HCT116 (cell line): Measurements from ENCODE around the gene ALDH16A1.

Source experiments
- EZH2 ChIP-seq: fragments of 200-600 bp; sonication (generic); IDR thresholded peaks from 2 replicates; pipeline ENCODE4 v1.6.1; 2017; ENCODE audit warnings: antibody characterized with exemption, mixed run types
- FOSL1 ChIP-seq: IDR thresholded peaks from 2 replicates; pipeline ENCODE4 v1.6.1; 2012; ENCODE audit warnings: low read depth
- JUND ChIP-seq: IDR thresholded peaks from 2 replicates; pipeline ENCODE4 v1.6.1; 2012
- POLR2A ChIP-seq: IDR thresholded peaks from 2 replicates; pipeline ENCODE4 v1.7.0; 2011; ENCODE audit warnings: borderline replicate concordance; ENCODE audit not compliant: insufficient read depth, insufficient read length; ENCODE audit errors: extremely low read depth
- POLR2AphosphoS5 ChIP-seq: IDR thresholded peaks from 2 replicates; pipeline ENCODE4 v1.6.1; 2011; ENCODE audit warnings: mild to moderate bottlenecking, low read depth, low read length, moderate library complexity
- RAD21 ChIP-seq: IDR thresholded peaks from 2 replicates; pipeline ENCODE4 v1.6.1; 2012; ENCODE audit warnings: low read depth, mild to moderate bottlenecking
- YY1 ChIP-seq: IDR thresholded peaks from 2 replicates; pipeline ENCODE4 v1.6.1; 2011; ENCODE audit warnings: low read length, low read depth, moderate library complexity, mild to moderate bottlenecking; ENCODE audit not compliant: insufficient replicate concordance; ENCODE audit errors: extremely low read depth
- TF ChIP-seq, protein P1 (sequence below), 3 experiments: fragments of 200-600 bp in 1 of 3; sonication (generic) in 1 of 3; IDR thresholded peaks in 2 of 3; conservative IDR thresholded peaks in 1 of 3; 2 replicates each; pipeline ENCODE4 v1.5.1; 2012 to 2017; ENCODE audit warnings: low read depth in 2 of 3, low read length in 2 of 3, antibody characterized with exemption in 1 of 3, borderline replicate concordance in 1 of 3, control low read depth in 1 of 3, mild to moderate bottlenecking in 1 of 3, mixed read lengths in 1 of 3, mixed run types in 1 of 3, moderate library complexity in 1 of 3; ENCODE audit not compliant: insufficient read depth in 1 of 3
- TF ChIP-seq, protein P2 (sequence below): IDR thresholded peaks from 2 replicates; pipeline ENCODE4 v1.6.1; 2012
- TF ChIP-seq, protein P3 (sequence below): IDR thresholded peaks from 2 replicates; pipeline ENCODE4 v1.6.1; 2011; ENCODE audit warnings: mild to moderate bottlenecking, low read length, moderate library complexity; ENCODE audit not compliant: insufficient replicate concordance; ENCODE audit errors: extremely low read depth
- TF ChIP-seq, protein P4 (sequence below): IDR thresholded peaks from 2 replicates; pipeline ENCODE4 v1.6.1; 2012; ENCODE audit warnings: low read depth

DNA sequence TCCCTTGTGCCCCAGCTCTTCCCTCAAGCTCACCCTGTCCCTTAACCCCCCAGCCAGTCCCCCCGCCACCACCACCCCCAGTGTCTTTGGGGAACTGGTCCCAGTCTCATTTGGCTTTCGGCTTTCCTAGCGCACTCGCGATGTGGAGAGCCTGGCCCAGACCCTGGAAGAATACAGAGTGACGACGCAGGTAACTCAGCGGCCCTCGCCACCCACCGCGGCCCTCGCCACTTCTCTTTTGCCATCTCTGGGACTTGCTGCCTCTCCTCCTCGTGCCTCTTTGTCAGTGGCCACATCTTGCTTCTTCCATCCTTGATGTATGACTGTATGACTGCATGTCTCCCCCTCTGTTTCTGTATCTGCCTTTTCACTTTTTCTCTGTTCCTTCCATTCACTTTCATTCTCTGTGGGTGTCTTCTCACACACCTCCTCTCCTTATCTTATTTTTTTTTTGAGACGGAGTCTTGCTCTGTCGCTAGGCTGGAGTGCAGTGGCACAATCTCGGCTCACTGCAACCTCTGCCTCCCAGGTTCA is 45.5 kb upstream of the ALDH16A1 start:
- TF ChIP-seq, protein P1, sequence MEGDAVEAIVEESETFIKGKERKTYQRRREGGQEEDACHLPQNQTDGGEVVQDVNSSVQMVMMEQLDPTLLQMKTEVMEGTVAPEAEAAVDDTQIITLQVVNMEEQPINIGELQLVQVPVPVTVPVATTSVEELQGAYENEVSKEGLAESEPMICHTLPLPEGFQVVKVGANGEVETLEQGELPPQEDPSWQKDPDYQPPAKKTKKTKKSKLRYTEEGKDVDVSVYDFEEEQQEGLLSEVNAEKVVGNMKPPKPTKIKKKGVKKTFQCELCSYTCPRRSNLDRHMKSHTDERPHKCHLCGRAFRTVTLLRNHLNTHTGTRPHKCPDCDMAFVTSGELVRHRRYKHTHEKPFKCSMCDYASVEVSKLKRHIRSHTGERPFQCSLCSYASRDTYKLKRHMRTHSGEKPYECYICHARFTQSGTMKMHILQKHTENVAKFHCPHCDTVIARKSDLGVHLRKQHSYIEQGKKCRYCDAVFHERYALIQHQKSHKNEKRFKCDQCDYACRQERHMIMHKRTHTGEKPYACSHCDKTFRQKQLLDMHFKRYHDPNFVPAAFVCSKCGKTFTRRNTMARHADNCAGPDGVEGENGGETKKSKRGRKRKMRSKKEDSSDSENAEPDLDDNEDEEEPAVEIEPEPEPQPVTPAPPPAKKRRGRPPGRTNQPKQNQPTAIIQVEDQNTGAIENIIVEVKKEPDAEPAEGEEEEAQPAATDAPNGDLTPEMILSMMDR (IDR thresholded peaks at IDR 0.05 in 2 of 3, conservative IDR thresholded peaks at IDR 0.05 in 1 of 3; ENCODE audit: borderline replicate concordance in 1 of 3, insufficient read depth in 1 of 3, low read depth in 2 of 3, low read length in 2 of 3): no peak
- TF ChIP-seq POLR2A (no peak), POLR2AphosphoS5 (no peak), JUND (no peak), EZH2 (no peak), RAD21 (no peak), YY1 (no peak), FOSL1 (no peak)
- TF ChIP-seq, protein P2, sequence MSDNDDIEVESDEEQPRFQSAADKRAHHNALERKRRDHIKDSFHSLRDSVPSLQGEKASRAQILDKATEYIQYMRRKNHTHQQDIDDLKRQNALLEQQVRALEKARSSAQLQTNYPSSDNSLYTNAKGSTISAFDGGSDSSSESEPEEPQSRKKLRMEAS: no peak
- TF ChIP-seq, protein P3, sequence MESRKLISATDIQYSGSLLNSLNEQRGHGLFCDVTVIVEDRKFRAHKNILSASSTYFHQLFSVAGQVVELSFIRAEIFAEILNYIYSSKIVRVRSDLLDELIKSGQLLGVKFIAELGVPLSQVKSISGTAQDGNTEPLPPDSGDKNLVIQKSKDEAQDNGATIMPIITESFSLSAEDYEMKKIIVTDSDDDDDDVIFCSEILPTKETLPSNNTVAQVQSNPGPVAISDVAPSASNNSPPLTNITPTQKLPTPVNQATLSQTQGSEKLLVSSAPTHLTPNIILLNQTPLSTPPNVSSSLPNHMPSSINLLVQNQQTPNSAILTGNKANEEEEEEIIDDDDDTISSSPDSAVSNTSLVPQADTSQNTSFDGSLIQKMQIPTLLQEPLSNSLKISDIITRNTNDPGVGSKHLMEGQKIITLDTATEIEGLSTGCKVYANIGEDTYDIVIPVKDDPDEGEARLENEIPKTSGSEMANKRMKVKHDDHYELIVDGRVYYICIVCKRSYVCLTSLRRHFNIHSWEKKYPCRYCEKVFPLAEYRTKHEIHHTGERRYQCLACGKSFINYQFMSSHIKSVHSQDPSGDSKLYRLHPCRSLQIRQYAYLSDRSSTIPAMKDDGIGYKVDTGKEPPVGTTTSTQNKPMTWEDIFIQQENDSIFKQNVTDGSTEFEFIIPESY: no peak
- TF ChIP-seq, protein P4, sequence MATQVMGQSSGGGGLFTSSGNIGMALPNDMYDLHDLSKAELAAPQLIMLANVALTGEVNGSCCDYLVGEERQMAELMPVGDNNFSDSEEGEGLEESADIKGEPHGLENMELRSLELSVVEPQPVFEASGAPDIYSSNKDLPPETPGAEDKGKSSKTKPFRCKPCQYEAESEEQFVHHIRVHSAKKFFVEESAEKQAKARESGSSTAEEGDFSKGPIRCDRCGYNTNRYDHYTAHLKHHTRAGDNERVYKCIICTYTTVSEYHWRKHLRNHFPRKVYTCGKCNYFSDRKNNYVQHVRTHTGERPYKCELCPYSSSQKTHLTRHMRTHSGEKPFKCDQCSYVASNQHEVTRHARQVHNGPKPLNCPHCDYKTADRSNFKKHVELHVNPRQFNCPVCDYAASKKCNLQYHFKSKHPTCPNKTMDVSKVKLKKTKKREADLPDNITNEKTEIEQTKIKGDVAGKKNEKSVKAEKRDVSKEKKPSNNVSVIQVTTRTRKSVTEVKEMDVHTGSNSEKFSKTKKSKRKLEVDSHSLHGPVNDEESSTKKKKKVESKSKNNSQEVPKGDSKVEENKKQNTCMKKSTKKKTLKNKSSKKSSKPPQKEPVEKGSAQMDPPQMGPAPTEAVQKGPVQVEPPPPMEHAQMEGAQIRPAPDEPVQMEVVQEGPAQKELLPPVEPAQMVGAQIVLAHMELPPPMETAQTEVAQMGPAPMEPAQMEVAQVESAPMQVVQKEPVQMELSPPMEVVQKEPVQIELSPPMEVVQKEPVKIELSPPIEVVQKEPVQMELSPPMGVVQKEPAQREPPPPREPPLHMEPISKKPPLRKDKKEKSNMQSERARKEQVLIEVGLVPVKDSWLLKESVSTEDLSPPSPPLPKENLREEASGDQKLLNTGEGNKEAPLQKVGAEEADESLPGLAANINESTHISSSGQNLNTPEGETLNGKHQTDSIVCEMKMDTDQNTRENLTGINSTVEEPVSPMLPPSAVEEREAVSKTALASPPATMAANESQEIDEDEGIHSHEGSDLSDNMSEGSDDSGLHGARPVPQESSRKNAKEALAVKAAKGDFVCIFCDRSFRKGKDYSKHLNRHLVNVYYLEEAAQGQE: no peak
